ENCODE results near the gene ARHGAP8.
"Not testable (repeated sequence)": the region's sequence is repeated elsewhere in the genome, so short reads cannot be mapped to it uniquely, and the experiment has no call there.

ARHGAP8 gene

GRCh38 chr22:44885806-44886360, 133.5 kb downstream of the ARHGAP8 start:
- no peak for DNase-seq (ENCODE audit: low read depth in 3 of 3)

GRCh38 chr22:44887941-44888366, 135.6 kb downstream of the ARHGAP8 start:
- DNase-seq (ENCODE audit: low read depth in 3 of 3) = no peak

- DNase-seq (ENCODE audit: low read depth in 3 of 3) = no peak
Measured at GRCh38 chr22:44888491-44889254, 136.3 kb downstream of the ARHGAP8 start.

- DNase-seq (ENCODE audit: low read depth in 3 of 3) = no peak
Measured at GRCh38 chr22:44889255-44889878, 137.0 kb downstream of the ARHGAP8 start.

- DNase-seq (ENCODE audit: low read depth in 3 of 3) = no peak
Measured at GRCh38 chr22:44890416-44891292, 138.3 kb downstream of the ARHGAP8 start.

GRCh38 chr22:44891293-44891747, 138.9 kb downstream of the ARHGAP8 start:
- DNase-seq (ENCODE audit: low read depth in 3 of 3) = no peak

GRCh38 chr22:44891791-44892190, 139.4 kb downstream of the ARHGAP8 start:
- DNase-seq (ENCODE audit: low read depth in 3 of 3) = no peak

- no peak for DNase-seq (ENCODE audit: low read depth in 3 of 3)
Measured at GRCh38 chr22:44892243-44892642, 139.9 kb downstream of the ARHGAP8 start.

- DNase-seq (ENCODE audit: low read depth in 3 of 3) = no peak
Measured at GRCh38 chr22:44892803-44893730, 140.7 kb downstream of the ARHGAP8 start.

- DNase-seq (ENCODE audit: low read depth in 3 of 3) = no peak
Measured at GRCh38 chr22:44893731-44894080, 141.3 kb downstream of the ARHGAP8 start.

GRCh38 chr22:44894321-44894720, 141.9 kb downstream of the ARHGAP8 start:
- no peak for DNase-seq (ENCODE audit: low read depth in 3 of 3)

GRCh38 chr22:44894782-44895181, 142.4 kb downstream of the ARHGAP8 start:
- no peak for DNase-seq (ENCODE audit: low read depth in 3 of 3)

GRCh38 chr22:44895296-44896055, 143.1 kb downstream of the ARHGAP8 start:
- DNase-seq (ENCODE audit: low read depth in 3 of 3) = no peak

- no peak for DNase-seq (ENCODE audit: low read depth in 3 of 3)
Measured at GRCh38 chr22:44898236-44898635, 145.9 kb downstream of the ARHGAP8 start.

- no peak for DNase-seq (ENCODE audit: low read depth in 3 of 3)
Measured at GRCh38 chr22:44901301-44901700, 148.9 kb downstream of the ARHGAP8 start.

- DNase-seq (ENCODE audit: low read depth in 3 of 3) = not testable (repeated sequence)
Measured at GRCh38 chr22:44903164-44903563, 150.8 kb downstream of the ARHGAP8 start.

GRCh38 chr22:44904492-44905152, 152.2 kb downstream of the ARHGAP8 start:
- not testable (repeated sequence) for DNase-seq (ENCODE audit: low read depth in 3 of 3)

- DNase-seq (ENCODE audit: low read depth in 3 of 3) = no peak
Measured at GRCh38 chr22:44906248-44906936, 154.0 kb downstream of the ARHGAP8 start.
